Endodermal cell (in vitro differentiated cells): ENCODE data around the gene ZC3H14. TPM values are rescaled to one million over a fixed set of nuclear protein-coding genes. Genes with fewer than 3 reads are reported as not detected.

ENCODE experiments used
- DNase-seq: peaks from one replicate; pipeline ENCODE4 v3.0.0-alpha.2; 2017
- H3K27ac ChIP-seq: 2 replicates; pipeline ENCODE4 v1.5.1; 2013; ENCODE audit warnings: mild to moderate bottlenecking, low read depth, low read length, moderate library complexity
- H3K27me3 ChIP-seq: 2 replicates; pipeline ENCODE4 v1.6.1; 2013; ENCODE audit warnings: mild to moderate bottlenecking, low read length, moderate library complexity; ENCODE audit not compliant: insufficient read depth, control insufficient read depth, poor library complexity, severe bottlenecking
- H3K36me3 ChIP-seq: 2 replicates; pipeline ENCODE4 v1.7.0; 2013; ENCODE audit warnings: mild to moderate bottlenecking, low read length, moderate library complexity; ENCODE audit not compliant: control insufficient read depth, insufficient read depth
- H3K4me1 ChIP-seq: one replicate; pipeline ENCODE4 v1.7.0; 2013; ENCODE audit warnings: low read length; ENCODE audit not compliant: control insufficient read depth, insufficient read depth
- H3K4me3 ChIP-seq: 2 replicates; pipeline ENCODE4 v1.5.1; 2013; ENCODE audit warnings: mild to moderate bottlenecking, low read length, moderate library complexity
- H3K9ac ChIP-seq: 2 replicates; pipeline ENCODE4 v1.6.1; 2013; ENCODE audit warnings: mild to moderate bottlenecking, low read length, moderate library complexity; ENCODE audit not compliant: poor library complexity, severe bottlenecking; ENCODE audit errors: extremely low read depth
- H3K9me3 ChIP-seq: 2 replicates; pipeline ENCODE4 v1.6.1; 2013; ENCODE audit warnings: mild to moderate bottlenecking, low read length, moderate library complexity; ENCODE audit not compliant: control insufficient read depth
- H3K27ac Mint-ChIP-seq: 2 replicates; pipeline ENCODE4 v1.8.0; 2020; ENCODE audit warnings: mixed read lengths
- H3K27me3 Mint-ChIP-seq: 2 replicates; pipeline ENCODE4 v1.8.0; 2021; ENCODE audit warnings: mild to moderate bottlenecking, mixed read lengths; ENCODE audit not compliant: insufficient read depth
- H3K36me3 Mint-ChIP-seq: 2 replicates; pipeline ENCODE4 v1.8.0; 2020; ENCODE audit warnings: low read depth, mixed read lengths
- H3K4me1 Mint-ChIP-seq: 2 replicates; pipeline ENCODE4 v1.8.0; 2020; ENCODE audit warnings: mixed read lengths
- H3K4me3 Mint-ChIP-seq: 2 replicates; pipeline ENCODE4 v1.8.0; 2020; ENCODE audit warnings: mild to moderate bottlenecking, moderate library complexity, mixed read lengths
- H3K9me3 Mint-ChIP-seq: 2 replicates; pipeline ENCODE4 v1.8.0; 2020; ENCODE audit warnings: mild to moderate bottlenecking, mixed read lengths
- WGBS, 2 experiments: methylation state at CpG; one replicate each; pipeline versions ENCODE4 v1.1.5 to v1.1.7; 2013; ENCODE audit warnings: missing lambda C conversion rate in 2 of 2, mixed read lengths in 1 of 2; ENCODE audit not compliant: insufficient coverage in 1 of 2, insufficient read length in 1 of 2; 5-methylcytosine and 5-hydroxymethylcytosine counted together
- total RNA-seq, 2 donors: library from RNA; stranded (reverse); fragmentation: NEBNext Ultra II Directional in 1 of 2; extraction: Animal tissue kit (Norgen Biotek cat#: 25700) in 1 of 2; gene quantifications; 2 replicates in 1 of 2; 3 replicates in 1 of 2; pipeline ENCODE4 v1.2.1, GENCODE V29; 2021
- TF ChIP-seq, protein P1 (sequence below): fragments of 200-600 bp; sonication (generic); conservative IDR thresholded peaks from 2 replicates; pipeline ENCODE4 v1.5.0; 2021; ENCODE audit warnings: antibody characterized with exemption, mild to moderate bottlenecking

ZC3H14 gene
- total RNA-seq, 2 donors from 2014 or later = 111 to 142 TPM

DNA sequence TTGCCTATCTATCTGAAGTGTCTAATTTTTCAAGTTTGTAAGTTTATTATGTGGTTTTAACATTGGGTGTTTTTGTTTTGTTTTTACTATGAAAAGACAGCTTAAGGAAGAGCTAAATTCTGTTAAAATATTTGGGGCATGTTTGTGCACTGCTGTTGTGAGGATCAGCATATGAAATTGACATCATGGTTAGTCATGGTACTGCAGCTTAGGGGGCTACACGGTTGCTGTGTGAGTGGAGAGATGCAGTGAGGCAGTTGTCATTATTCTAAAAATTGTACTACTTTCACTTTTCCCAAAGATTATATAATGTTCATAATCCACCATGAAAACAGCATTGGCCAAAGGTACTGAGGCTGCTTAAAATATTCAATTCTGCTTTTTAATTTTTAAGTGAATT is 49.0 kb downstream of the ZC3H14 start:
- Histone ChIP-seq H3K9me3 (peaks cover 5% of the 10 kb centered on the region), H3K27me3 (no peaks in the 10 kb centered on the region), H3K9ac (no peak overlapping the region), H3K4me3 (no peak overlapping the region), H3K36me3 (peaks cover 96% of the 10 kb centered on the region), H3K4me1 (peaks cover 9% of the 10 kb centered on the region), H3K27ac (no peak overlapping the region)
- Mint-ChIP-seq H3K4me3 (no peak overlapping the region), H3K27ac (no peak overlapping the region), H3K4me1 (peaks cover 10% of the 10 kb centered on the region), H3K27me3 (no peaks in the 10 kb centered on the region), H3K36me3 (peaks cover 65% of the 10 kb centered on the region), H3K9me3 (peaks cover 6% of the 10 kb centered on the region)
- DNase-seq = no peak
- WGBS, 2 experiments = 100% methylated on average over 1 of the region's 1 CpG; no CpG with 5 or more reads in 1 of the 2 experiments
- TF ChIP-seq, protein P1, sequence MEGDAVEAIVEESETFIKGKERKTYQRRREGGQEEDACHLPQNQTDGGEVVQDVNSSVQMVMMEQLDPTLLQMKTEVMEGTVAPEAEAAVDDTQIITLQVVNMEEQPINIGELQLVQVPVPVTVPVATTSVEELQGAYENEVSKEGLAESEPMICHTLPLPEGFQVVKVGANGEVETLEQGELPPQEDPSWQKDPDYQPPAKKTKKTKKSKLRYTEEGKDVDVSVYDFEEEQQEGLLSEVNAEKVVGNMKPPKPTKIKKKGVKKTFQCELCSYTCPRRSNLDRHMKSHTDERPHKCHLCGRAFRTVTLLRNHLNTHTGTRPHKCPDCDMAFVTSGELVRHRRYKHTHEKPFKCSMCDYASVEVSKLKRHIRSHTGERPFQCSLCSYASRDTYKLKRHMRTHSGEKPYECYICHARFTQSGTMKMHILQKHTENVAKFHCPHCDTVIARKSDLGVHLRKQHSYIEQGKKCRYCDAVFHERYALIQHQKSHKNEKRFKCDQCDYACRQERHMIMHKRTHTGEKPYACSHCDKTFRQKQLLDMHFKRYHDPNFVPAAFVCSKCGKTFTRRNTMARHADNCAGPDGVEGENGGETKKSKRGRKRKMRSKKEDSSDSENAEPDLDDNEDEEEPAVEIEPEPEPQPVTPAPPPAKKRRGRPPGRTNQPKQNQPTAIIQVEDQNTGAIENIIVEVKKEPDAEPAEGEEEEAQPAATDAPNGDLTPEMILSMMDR = peak; percentile 50

DNA sequence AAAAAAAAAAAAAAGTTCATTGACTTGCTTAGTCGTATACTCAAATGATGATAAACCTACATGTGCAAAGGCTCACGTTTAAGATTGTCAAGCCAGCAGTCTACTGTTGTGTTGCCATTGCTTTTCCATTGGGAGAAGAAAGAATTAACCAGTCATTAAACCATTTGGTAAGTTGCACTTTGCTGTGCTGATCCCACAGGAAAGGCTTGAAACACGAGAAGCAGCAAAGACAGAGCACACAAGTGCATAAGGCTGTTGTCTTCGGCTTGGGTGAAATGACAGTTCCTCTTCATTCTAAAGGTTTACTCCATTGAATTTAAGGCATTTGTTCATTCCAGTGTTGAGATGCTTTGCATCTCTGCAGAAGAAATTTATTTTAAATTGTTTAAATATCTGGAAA is 50.1 kb downstream of the ZC3H14 start:
- Mint-ChIP-seq H3K4me1 (peaks cover 11% of the 10 kb centered on the region), H3K4me3 (no peak overlapping the region), H3K27me3 (no peaks in the 10 kb centered on the region), H3K36me3 (peaks cover 57% of the 10 kb centered on the region), H3K27ac (no peak overlapping the region), H3K9me3 (peaks cover 3% of the 10 kb centered on the region)
- Histone ChIP-seq H3K9ac (no peak overlapping the region), H3K9me3 (no peaks in the 10 kb centered on the region), H3K4me3 (no peak overlapping the region), H3K27me3 (no peaks in the 10 kb centered on the region), H3K4me1 (peaks cover 9% of the 10 kb centered on the region), H3K27ac (no peak overlapping the region), H3K36me3 (peaks cover 93% of the 10 kb centered on the region)
- TF ChIP-seq, protein P1 = no peak
- WGBS, 2 experiments = 87 to 91% methylated on average over 4 of the region's 4 CpGs
- DNase-seq = no peak

- Mint-ChIP-seq H3K27me3 (no peaks in the 10 kb centered on the region), H3K4me3 (no peak overlapping the region), H3K4me1 (peaks cover 17% of the 10 kb centered on the region), H3K9me3 (no peaks in the 10 kb centered on the region), H3K27ac (peak overlapping the region; percentile 26), H3K36me3 (peaks cover 51% of the 10 kb centered on the region)
- peaks cover 87% of the 10 kb centered on the region for H3K36me3 ChIP-seq
- TF ChIP-seq, protein P1 = no peak
- peaks cover 9% of the 10 kb centered on the region for H3K4me1 ChIP-seq
- H3K9ac ChIP-seq = no peak overlapping the region
- DNase-seq = no peak
- no peaks in the 10 kb centered on the region for H3K9me3 ChIP-seq
- no peaks in the 10 kb centered on the region for H3K27me3 ChIP-seq
- WGBS, 2 experiments = 84 to 96% methylated on average over 3 to 5 of the region's 5 CpGs
- H3K27ac ChIP-seq = no peak overlapping the region
- H3K4me3 ChIP-seq = no peak overlapping the region
These were observed 50.7 kb downstream of the ZC3H14 start for GRCh38 chr14:88613552-88614010.
